GM21367 (cell line): ENCODE data around the gene RASA3.
"Not testable (repeated sequence)": the region's sequence is repeated elsewhere in the genome, so short reads cannot be mapped to it uniquely, and the experiment has no call there.

Experiments used
- ATAC-seq: cut with Tn5 transposase; IDR thresholded peaks from one replicate; pipeline ENCODE4 v1.9.1; 2021; ENCODE audit not compliant: unreplicated experiment

The RASA3 gene

GRCh38 chr13:114157869-114158495 is 25.6 kb upstream of the RASA3 start:
- no peak for ATAC-seq

- ATAC-seq = no peak
Observed at GRCh38 chr13:114155926-114156883, 23.8 kb upstream of the RASA3 start.

- no peak for ATAC-seq
Observed at GRCh38 chr13:114155320-114155719, 22.9 kb upstream of the RASA3 start.

GRCh38 chr13:114154476-114154875 is 22.1 kb upstream of the RASA3 start:
- ATAC-seq = no peak

- ATAC-seq = no peak
Observed at GRCh38 chr13:114153485-114154080, 21.2 kb upstream of the RASA3 start.

- ATAC-seq = no peak
Observed at GRCh38 chr13:114152831-114153371, 20.5 kb upstream of the RASA3 start.

- ATAC-seq = no peak
Observed at GRCh38 chr13:114152285-114152645, 19.8 kb upstream of the RASA3 start.

GRCh38 chr13:114151565-114152284 is 19.3 kb upstream of the RASA3 start:
- no peak for ATAC-seq

- ATAC-seq = no peak
Observed at GRCh38 chr13:114151031-114151430, 18.6 kb upstream of the RASA3 start.

GRCh38 chr13:114149774-114150740 is 17.6 kb upstream of the RASA3 start:
- no peak for ATAC-seq

- ATAC-seq = not testable (repeated sequence)
Observed at GRCh38 chr13:114148886-114149285, 16.5 kb upstream of the RASA3 start.

- peak; percentile 76 for ATAC-seq
Observed at GRCh38 chr13:114148521-114148855, 16.1 kb upstream of the RASA3 start.

GRCh38 chr13:114147803-114148520 is 15.5 kb upstream of the RASA3 start:
- peak; percentile 14 for ATAC-seq

GRCh38 chr13:114146629-114147028 is 14.2 kb upstream of the RASA3 start:
- ATAC-seq = no peak

- no peak for ATAC-seq
Observed at GRCh38 chr13:114146173-114146572, 13.8 kb upstream of the RASA3 start.

GRCh38 chr13:114145722-114146121 is 13.3 kb upstream of the RASA3 start:
- ATAC-seq = no peak

GRCh38 chr13:114145256-114145655 is 12.8 kb upstream of the RASA3 start:
- no peak for ATAC-seq

GRCh38 chr13:114144606-114145244 is 12.3 kb upstream of the RASA3 start:
- no peak for ATAC-seq
